ENCODE data around the gene ARHGAP24.
"Not testable (repeated sequence)": the region's sequence is repeated elsewhere in the genome, so short reads cannot be mapped to it uniquely, and the experiment has no call there.

The ARHGAP24 gene

GRCh38 chr4:86015412-86016350, 540.7 kb downstream of the ARHGAP24 start:
- DNase-seq (ENCODE audit: low read depth in 2 of 2) = no peak

- no peak for DNase-seq (ENCODE audit: low read depth in 2 of 2)
These were observed 544.4 kb downstream of the ARHGAP24 start for GRCh38 chr4:86019362-86019761.

- no peak for DNase-seq (ENCODE audit: low read depth in 2 of 2)
These were observed 545.0 kb downstream of the ARHGAP24 start for GRCh38 chr4:86019906-86020305.

- not testable (repeated sequence) for DNase-seq (ENCODE audit: low read depth in 2 of 2)
These were observed 546.7 kb downstream of the ARHGAP24 start for GRCh38 chr4:86021671-86022070.

- no peak for DNase-seq (ENCODE audit: low read depth in 2 of 2)
These were observed 551.8 kb downstream of the ARHGAP24 start for GRCh38 chr4:86026720-86027119.

GRCh38 chr4:86031927-86032326, 557.0 kb downstream of the ARHGAP24 start:
- no peak for DNase-seq (ENCODE audit: low read depth in 2 of 2)

GRCh38 chr4:86032476-86033022, 557.6 kb downstream of the ARHGAP24 start:
- DNase-seq (ENCODE audit: low read depth in 2 of 2) = no peak

GRCh38 chr4:86033171-86033570, 558.2 kb downstream of the ARHGAP24 start:
- DNase-seq (ENCODE audit: low read depth in 2 of 2) = no peak

GRCh38 chr4:86034616-86035015, 559.7 kb downstream of the ARHGAP24 start:
- no peak for DNase-seq (ENCODE audit: low read depth in 2 of 2)

- no peak for DNase-seq (ENCODE audit: low read depth in 2 of 2)
These were observed 560.7 kb downstream of the ARHGAP24 start for GRCh38 chr4:86035688-86036087.

- DNase-seq (ENCODE audit: low read depth in 2 of 2) = no peak
These were observed 561.8 kb downstream of the ARHGAP24 start for GRCh38 chr4:86036736-86037135.

- no peak for DNase-seq (ENCODE audit: low read depth in 2 of 2)
These were observed 563.1 kb downstream of the ARHGAP24 start for GRCh38 chr4:86038037-86038436.

GRCh38 chr4:86043755-86044592, 569.0 kb downstream of the ARHGAP24 start:
- no peak for DNase-seq (ENCODE audit: low read depth in 2 of 2)

GRCh38 chr4:86044593-86044985, 569.6 kb downstream of the ARHGAP24 start:
- DNase-seq (ENCODE audit: low read depth in 2 of 2) = no peak

GRCh38 chr4:86048426-86048825, 573.5 kb downstream of the ARHGAP24 start:
- DNase-seq (ENCODE audit: low read depth in 2 of 2) = no peak

- DNase-seq (ENCODE audit: low read depth in 2 of 2) = no peak
These were observed 575.5 kb downstream of the ARHGAP24 start for GRCh38 chr4:86050496-86050895.

All from stimulated activated CD8-positive, alpha-beta memory T cell treated with anti-CD3 and anti-CD28 coated beads, Interleukin-7, amount 100 ng/mL, for 4 hours (primary cell).